ENCODE results near the gene ZBTB7C.

DNA sequence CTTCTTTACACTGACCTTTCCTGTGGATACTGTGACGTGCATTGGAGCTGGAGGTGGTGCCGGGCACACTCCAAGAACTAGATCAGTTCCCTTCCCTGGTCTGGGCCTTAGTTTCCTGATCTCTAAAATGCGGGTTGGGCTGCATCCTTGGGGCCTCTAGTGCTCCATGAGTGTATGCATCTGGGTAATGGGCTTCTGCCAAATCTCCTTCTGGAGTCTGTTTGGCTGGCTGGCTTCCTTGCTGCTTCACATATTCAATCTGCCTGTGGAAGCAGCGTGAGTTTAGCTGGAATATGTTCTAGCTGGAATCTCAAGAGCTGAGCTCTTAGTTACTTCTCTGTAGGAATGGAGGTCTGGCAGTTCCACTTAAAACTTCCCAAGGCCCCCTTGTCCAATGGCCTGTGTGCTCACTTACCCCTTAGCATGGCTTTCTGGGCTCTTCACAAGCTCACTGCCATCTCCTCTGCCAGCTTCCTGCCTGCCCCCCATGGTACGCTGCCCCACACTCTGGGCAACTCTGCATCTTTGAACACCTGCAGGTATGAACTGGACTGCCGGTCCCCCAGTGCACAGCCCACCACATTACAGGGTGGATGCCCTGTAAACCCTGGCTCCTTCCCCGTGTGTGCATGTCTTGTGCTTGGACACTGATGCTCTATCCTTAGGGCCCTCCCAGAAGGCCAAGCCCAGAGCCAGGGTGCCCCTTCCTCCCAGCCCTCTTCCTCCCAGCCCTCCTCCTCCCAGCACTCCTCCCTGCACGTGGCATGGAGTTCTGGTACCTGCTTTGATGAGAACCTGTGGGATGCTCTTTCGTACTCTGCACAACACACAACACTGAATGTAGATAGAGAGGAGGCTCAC, 375.2 kb downstream of the ZBTB7C start:
- TF ChIP-seq, protein P1, sequence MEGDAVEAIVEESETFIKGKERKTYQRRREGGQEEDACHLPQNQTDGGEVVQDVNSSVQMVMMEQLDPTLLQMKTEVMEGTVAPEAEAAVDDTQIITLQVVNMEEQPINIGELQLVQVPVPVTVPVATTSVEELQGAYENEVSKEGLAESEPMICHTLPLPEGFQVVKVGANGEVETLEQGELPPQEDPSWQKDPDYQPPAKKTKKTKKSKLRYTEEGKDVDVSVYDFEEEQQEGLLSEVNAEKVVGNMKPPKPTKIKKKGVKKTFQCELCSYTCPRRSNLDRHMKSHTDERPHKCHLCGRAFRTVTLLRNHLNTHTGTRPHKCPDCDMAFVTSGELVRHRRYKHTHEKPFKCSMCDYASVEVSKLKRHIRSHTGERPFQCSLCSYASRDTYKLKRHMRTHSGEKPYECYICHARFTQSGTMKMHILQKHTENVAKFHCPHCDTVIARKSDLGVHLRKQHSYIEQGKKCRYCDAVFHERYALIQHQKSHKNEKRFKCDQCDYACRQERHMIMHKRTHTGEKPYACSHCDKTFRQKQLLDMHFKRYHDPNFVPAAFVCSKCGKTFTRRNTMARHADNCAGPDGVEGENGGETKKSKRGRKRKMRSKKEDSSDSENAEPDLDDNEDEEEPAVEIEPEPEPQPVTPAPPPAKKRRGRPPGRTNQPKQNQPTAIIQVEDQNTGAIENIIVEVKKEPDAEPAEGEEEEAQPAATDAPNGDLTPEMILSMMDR (conservative IDR thresholded peaks at IDR 0.05 in 1 of 2, IDR thresholded peaks at IDR 0.05 in 1 of 2; ENCODE audit: extremely low read depth in 1 of 2, insufficient read depth in 1 of 2, low read depth in 1 of 2, low read length in 2 of 2), result no peak
- no peak for TF ChIP-seq EZH2 (IDR thresholded peaks at IDR 0.05; ENCODE audit: borderline replicate concordance, low read length)

All from mammary epithelial cell (primary cell).